HG03108 (cell line): ENCODE data around the gene SOX6.
A peak's percentile ranks its signal among the peaks of the same experiment; 100 is the strongest.

Experiments
- ATAC-seq: cut with Tn5 transposase; IDR thresholded peaks from one replicate; pipeline ENCODE4 v1.9.1; 2021; ENCODE audit warnings: moderate library complexity; ENCODE audit not compliant: unreplicated experiment

The SOX6 gene

GRCh38 chr11:15970506-15971214 is 385.7 kb downstream of the SOX6 start:
- no peak for ATAC-seq

GRCh38 chr11:15969701-15970329 is 386.5 kb downstream of the SOX6 start:
- ATAC-seq: no peak

GRCh38 chr11:15969281-15969680 is 387.1 kb downstream of the SOX6 start:
- ATAC-seq: peak; percentile 76

DNA sequence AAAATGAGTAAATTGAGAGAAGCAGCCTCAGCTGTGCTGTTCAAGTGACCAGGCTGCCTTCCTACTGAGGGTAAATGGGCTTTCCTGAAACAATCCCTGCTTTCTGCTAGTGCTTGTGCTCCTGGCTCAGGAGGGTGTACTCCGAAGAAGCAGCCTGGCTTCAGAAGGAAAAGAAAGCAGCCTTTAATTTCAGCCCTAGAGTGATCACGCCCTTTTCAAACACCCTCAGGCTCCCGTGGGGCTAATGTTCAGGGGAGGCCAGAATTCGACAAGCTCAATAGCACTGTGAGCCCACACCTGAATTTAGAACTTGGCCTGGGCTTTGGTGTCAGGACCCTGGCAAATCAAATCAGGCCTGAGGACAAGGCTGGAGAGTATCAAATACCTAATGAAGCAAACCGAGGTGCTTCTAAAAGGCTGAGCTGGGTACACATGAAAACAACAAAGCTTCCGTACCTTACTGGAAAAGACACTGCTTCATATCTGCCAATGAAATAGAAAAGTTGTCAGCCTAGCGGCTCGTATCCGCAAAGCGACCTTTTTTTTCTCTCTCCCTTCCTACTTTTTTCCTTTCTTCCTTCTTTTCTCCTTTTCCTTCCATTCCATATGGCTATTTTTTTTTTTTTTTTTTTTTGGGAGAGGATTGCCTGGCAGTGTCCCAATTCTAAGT is 387.8 kb downstream of the SOX6 start:
- no peak for ATAC-seq

DNA sequence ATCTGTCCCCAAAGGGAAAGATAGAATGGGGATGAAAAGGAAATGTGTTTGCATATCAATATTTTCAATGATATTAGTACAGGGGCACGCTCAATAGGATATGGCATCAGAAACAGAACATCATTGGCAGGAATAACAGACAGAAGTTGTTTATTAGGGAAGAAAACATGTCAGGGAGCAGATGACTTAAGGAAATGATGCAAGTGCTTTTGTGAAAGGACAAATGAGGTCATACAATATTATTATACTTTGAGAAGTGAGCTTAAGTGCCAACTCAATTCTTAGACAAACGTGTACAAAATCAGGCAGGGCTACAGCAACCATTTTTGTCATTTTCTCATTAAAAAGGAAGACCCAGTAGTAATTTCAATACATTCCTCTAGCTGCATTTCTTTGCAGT is 388.4 kb downstream of the SOX6 start:
- ATAC-seq: no peak

DNA sequence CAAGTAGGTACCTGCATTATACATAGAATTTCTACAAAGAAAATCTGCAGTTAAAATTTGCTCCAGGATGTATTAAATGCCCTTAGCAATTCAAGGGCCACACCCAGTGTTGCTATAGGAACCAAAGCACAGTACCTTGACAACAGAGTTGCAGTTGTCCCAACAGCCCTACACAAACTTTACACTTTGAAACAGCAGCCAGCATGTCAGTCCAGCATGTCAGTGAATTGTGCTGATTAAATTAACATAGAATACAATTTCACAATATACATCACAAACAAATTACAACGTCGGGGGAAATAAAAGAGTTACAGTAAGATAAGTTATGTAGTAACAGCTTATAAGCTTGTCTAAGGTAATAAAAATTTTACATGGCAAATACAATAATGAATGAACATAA is 389.2 kb downstream of the SOX6 start:
- no peak for ATAC-seq

- ATAC-seq: no peak
These were observed 390.6 kb downstream of the SOX6 start for GRCh38 chr11:15965562-15966250.

DNA sequence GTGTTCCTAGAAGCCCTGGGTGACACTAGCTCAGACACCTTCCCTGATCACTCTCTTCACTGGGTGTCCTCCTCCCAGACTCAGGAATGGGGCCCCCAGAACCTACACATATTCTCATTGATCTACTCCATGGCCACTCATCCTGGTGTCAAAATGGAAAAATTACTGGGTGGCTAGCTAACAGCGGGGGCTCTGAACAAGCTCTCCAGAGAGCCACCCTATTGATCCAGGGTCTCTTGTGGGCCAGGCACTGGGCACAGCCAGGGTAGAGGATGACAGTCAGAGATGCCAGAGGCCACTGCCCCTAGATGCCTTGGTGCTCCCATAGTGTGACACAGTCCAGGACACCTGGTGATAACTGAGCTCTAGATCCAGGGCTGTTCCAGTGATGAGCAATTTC is 393.1 kb downstream of the SOX6 start:
- ATAC-seq: no peak

DNA sequence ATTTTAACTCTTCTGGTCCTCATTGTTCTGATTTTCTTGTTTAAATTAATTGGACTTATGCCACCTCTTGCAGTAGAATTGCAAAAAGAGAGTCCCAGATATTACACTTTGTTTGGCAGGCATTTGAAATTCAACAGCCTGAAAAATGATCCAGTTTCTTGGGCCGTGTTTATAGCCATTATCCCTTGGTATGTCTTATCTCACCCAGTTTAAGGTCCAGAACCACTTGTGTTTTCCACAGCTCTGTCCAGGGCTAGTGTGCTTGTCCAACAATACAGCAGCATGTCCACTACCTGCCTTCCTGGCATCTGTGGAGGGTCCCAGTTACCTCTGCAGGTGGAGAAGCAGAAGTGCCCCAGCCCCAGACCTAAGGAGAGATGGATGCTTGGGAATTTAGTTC is 397.4 kb downstream of the SOX6 start:
- no peak for ATAC-seq

GRCh38 chr11:15957234-15957633 is 399.1 kb downstream of the SOX6 start:
- ATAC-seq: no peak

- ATAC-seq: no peak
These were observed 400.0 kb downstream of the SOX6 start for GRCh38 chr11:15956302-15956701.

GRCh38 chr11:15955595-15955994 is 400.8 kb downstream of the SOX6 start:
- ATAC-seq: no peak

DNA sequence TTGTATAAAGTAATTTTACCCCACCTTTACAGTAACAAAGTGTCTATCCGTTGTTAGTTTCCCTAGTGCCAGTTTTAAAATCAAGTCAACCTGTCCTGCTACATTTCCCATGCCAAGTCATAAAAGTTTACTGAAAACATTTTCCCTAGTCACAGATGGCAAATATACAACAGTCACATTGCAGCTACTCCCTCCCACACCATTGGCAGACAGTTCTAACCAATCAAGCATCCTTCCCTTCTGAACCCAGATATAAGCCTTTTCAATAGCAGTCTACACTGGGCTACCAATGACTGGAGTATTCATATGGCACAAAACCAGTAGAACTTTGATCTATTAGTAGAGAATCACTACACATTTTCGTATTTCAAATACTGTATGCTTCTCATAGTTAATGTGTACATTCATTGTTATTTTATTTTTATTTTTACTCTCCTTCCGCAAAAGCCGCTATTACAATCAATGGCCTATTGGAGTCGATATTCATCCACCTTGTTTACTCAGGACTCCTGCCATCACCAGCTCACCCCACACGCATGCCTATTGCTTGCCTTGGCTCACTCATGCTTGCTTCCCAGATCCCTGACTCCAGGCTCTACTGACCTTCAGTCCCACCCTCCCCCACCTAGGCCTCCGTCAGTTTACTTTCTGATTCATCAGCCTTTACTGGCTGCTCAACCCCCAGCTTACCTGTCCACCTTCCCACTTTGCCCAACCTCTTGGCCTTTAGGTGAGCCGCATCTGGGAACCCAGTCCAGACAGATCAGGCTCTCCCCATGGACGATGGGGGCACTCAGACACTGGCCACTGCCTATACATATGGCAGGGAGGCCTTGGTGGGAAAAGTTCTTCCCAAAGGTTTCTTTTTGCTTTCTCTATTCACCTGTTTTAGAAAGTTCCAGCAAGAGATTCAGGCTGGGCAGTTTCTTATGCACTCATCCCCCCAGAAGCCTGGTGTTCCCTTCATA is 408.4 kb downstream of the SOX6 start:
- ATAC-seq: no peak

DNA sequence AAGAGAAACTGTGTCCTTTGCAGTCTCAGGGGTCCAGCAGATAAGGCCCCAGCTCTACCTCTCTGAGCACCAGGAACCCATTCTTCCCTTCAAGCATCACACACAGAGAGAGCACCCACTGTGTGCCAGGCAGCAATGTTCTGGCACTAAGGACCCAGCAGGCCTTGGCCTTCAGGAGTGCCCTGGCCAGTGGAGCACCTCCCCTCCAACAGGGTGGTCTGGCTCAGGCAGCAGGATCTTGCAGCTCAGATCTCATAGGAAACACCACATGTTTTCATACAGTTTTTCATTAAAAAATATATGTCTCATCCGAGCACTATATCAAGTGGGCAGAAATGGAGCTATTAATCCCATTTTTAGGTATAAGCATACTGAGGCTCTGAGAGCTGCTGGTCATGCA is 410.6 kb downstream of the SOX6 start:
- no peak for ATAC-seq

GRCh38 chr11:15944460-15944859 is 411.9 kb downstream of the SOX6 start:
- no peak for ATAC-seq

DNA sequence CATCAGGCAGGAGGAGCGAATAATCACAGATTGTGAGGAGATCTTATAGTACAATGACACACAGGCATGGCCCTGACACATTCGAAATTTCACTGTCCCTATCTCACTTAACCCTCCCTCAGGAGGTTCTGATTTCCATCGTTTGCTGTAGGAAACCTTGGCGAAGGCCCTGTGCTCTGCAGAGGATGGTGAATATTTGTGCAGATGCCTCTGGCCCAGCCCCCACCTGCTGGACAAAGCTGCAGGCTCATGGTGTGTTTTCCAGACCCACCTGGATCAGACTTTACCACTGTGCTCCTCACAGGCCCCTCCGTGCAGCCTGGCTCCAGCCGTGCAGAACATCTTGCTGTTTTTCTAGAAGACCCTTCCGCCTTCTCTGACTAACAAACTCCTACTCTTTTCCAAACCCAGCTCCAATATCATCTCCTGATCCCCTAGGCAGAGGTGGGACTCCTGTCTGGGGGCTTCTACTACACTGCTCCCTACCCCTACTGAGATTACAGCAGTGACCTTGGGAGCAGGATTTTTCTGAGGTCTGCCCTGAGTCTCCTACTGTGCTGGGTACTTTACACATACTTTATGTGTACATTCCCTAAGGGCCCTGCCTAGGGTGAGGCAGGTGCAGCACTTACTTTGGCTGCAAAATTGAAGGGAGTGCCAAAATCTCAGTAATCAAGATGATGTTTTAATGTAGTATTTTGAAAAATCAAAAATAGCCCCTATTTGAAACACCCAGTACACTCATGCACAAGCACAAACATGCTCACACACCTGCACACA is 412.7 kb downstream of the SOX6 start:
- no peak for ATAC-seq

DNA sequence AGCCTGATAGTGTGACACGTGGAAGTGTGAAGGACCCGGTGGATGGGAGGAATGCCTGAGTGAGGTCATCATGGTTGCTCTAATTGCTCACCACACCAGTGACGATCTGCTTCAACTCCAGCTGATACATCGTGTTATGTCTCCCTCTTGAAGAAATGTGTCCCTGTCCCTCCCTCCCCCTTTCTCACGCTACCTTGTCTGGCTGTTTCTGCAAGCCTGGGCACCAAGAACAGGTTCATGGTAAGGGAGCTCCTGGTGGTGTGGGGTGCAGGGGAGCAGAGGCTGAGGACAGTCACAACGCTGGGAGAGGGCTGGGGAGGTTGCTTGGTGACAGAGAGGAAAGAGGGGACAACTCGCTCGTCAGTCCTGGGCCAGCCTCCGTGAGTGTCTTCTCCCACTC is 413.4 kb downstream of the SOX6 start:
- ATAC-seq: no peak

DNA sequence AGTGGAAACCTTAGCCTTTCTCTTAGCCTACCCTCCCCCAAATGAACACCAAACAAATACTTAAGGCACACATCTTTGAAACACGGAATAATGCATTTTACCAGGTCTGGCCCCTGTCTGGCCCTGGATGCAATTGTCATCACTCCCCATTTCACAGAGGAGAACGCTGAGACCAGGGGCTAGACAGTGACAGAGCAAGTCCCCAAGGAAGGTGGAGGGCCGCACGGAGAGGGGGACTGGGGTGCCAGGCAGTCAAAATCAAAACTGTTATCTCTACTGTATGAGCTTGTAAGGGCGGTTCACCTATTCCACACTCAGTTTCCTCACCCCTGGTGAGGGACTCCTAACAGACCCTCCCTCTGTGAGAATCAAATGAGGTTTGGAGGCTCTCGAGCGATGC is 414.2 kb downstream of the SOX6 start:
- no peak for ATAC-seq

- no peak for ATAC-seq
These were observed 415.1 kb downstream of the SOX6 start for GRCh38 chr11:15941206-15941770.
